Cerebellar nuclear complex (tissue), 1 donor: ENCODE results near the gene PPFIA1.
"Not testable (repeated sequence)": the region's sequence is repeated elsewhere in the genome, so short reads cannot be mapped to it uniquely, and the experiment has no call there.

Experiments
- DNase-seq, 2 experiments: peaks; one replicate each; lab custom pipeline; 2025; lab: John Stamatoyannopoulos, UW

Gene PPFIA1

DNA sequence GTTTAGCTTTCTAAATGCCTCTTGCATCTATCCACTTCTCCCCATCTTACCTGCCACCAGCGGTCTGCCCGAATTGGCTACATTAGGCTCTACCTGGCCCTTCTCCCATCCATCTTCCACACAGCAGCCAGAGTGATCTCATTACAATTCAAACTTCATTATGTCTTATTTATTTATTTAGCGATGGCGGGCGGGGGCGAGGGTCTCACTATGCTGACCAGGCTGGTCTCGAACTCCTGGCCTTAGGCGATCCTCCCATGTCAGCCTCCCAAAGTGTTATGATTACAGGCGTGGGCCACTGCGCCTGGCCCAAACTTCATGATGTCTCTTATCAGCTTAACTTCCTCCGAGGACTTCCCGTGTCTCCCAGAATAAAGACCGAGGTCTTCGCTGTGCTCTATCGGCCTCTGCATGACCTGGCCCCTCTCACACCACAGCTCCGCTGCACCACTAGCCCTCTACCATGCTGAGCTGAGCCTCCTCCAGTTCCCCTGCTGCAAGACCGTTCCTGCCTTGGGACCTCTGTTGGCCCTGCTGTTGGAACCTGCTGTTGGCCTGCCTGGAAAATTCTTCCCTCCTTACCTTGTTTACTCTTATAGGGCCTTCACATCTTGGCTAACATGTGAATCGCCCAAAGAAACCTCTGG lies 127.0 kb downstream of the PPFIA1 start:
- no peak for DNase-seq

DNA sequence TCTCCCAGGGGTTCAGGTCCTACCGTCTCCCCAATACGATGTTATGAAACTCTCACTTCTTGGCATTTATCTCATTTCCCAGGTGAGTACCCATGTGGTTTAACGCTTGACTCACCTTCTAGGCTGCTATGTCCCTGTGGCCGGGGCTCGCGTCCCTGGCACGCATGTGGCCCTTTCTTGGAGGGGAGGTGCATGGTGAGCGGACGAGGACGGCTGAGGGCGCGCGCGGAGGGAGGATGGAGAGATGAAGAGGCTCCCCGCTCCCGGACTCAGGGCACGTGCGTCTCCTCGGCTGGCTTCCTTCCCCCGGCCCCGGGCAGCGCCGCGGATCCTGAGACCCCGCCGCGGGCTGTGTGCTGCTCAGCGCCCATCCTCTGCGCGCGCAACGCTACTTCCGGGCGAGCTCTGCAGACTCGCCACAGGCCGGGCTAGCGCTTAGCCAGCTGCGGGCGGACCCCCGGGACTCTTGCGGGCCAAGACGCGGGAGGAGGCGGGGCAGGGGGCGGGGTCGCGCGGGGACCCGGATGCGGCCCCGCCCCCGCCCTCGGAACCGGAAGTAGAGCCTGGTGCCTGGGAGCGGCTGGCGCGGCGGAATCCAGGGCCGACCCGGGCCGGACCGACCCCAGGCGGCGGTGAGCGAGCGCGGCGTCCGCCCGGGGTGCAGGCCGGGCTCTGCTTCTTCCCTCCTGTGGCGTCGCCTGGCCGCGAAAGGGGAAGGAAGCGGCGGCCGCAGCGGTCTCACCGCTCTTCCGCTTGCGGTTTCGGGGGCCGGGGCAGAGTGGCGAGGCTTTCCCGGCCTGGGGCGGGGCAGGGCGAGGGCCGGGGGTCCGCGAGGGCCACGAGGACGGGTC lies 127.7 kb downstream of the PPFIA1 start, which contains the start of gene CTTN:
TSS of gene CTTN (plus strand) at position 547 of the 851 bp plus-strand sequence. CDS start 8,769 bp downstream, outside the sequence.
- peak in 1 of 2 experiments; percentile 48 for DNase-seq

DNA sequence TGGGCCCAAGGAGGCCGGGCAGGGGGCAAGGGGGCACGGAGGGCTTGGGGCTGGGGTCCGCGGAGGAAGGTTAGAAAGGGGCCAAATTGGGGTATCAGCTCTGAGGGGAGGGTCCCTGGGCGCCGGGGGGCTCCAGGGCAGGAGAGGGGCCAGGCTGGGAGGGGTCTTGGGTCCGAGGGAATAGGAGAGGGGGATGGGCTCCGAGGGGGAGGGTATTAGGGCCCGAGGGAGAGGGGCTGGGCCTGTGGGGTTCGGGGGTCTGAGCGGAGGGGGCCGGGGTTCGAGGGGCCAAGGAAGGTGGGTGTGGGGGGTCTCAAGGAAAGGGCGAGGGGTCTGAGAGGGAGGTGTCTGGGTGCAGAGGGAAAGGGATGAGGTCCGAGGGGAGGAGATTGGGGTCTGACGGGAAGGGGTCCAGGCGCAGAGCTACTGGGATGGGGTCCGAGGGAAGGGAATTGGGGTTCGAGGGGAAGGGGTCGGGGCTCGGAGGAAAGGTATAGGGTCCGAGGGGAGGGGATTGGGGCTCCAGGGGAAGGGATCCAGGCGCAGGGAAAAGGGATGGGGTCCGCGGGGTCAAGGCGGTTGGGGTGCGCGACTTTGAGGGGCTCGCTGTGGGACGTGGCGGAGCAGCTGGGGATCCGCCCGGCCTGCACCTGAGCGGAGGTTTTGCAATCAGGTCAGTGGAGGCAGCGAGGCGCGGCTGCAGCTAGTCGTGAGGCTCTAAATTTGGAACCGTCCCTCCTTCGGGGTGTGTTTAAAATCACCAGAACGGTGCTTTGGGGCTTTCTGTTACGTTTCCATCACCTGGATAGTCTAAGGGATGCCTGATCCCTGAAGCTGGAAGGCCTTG lies 128.6 kb downstream of the PPFIA1 start:
- no peak for DNase-seq

DNA sequence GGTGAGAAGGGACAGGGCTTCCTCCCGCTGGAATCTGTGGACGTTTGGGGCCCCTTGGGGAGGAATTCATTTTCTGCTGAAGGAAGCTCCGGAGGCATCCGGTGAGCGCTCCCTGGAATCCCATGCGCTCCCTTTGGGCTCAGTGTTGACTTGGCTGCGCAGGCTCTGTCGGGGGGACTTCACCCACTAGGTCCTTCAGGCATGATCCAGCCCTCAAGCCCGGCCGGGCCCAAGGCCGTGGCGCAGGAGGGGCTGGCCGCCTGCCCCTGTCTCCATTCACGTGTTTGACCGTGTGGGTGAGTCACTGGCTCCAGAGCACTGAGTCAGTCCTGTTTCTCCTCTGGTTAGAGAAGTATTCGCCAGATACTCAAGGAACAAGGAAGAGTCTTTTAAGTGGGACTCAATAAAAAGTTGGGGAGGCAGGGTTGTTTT lies 129.2 kb downstream of the PPFIA1 start:
- no peak for DNase-seq

GRCh38 chr11:70400643-70401042 lies 130.2 kb downstream of the PPFIA1 start:
- no peak for DNase-seq

- no peak for DNase-seq
These were observed 131.5 kb downstream of the PPFIA1 start for GRCh38 chr11:70402016-70402415.

GRCh38 chr11:70402685-70403084 lies 132.2 kb downstream of the PPFIA1 start:
- no peak for DNase-seq

GRCh38 chr11:70404244-70404643 lies 133.8 kb downstream of the PPFIA1 start:
- no peak for DNase-seq

DNA sequence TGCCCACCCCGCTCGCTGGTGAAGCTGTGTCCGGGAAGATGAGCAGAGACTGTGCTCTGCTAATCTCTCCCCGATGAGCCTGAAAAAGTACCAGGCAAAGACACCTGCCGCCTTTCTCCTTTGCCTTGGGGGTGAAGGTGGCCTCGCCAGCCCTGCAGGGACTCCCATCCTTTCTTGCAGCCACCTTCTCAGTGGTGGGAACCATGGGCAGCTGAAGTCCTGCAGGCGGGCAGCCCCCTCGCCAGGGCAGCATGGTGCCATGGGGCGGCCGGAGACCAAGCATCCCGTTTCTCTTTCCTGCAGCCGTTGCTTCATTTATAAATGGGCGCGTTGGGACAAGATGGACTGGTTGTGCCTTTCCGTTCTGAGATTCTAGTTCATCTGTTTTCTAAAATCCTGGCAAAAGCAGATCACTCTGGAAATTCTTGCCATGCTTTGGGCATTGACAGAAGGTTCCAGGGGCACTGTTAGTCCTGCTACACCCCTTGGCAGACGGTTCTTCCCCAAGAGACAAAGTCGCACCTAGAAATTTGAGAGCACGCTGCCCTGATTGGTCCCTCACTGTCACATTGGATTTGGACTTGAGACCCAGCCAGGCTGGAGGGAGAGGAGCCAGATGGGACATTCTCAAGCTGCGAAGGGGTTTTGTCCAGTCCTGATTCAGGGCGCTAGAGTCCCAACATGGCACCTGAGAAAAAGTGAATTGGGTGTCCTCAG lies 135.3 kb downstream of the PPFIA1 start:
- peak; percentile 42 to 74 for DNase-seq

DNA sequence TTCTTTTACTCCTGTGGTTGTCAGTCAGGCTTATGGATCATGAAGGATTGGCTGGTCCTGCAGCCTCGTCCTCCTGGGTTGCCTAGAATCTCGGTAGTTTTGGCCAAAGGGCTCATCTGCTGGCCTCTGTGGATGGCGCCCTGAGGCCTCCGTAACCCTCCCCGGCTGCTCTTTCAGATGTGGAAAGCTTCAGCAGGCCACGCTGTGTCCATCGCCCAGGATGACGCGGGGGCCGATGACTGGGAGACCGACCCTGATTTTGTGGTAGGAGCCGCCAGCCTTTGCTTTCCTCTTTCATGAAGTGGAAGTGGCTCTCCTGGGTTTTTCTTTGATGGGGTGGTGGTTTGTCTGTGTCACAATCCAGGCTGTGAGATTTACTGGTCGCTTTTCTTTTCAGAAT lies 136.6 kb downstream of the PPFIA1 start:
- DNase-seq: no peak

- no peak for DNase-seq
These were observed 137.3 kb downstream of the PPFIA1 start for GRCh38 chr11:70407814-70408213.

- not testable (repeated sequence) for DNase-seq
These were observed 137.8 kb downstream of the PPFIA1 start for GRCh38 chr11:70408326-70408725.

- DNase-seq: no peak
These were observed 138.9 kb downstream of the PPFIA1 start for GRCh38 chr11:70409437-70409836.

GRCh38 chr11:70409871-70410270 lies 139.4 kb downstream of the PPFIA1 start:
- no peak for DNase-seq

DNA sequence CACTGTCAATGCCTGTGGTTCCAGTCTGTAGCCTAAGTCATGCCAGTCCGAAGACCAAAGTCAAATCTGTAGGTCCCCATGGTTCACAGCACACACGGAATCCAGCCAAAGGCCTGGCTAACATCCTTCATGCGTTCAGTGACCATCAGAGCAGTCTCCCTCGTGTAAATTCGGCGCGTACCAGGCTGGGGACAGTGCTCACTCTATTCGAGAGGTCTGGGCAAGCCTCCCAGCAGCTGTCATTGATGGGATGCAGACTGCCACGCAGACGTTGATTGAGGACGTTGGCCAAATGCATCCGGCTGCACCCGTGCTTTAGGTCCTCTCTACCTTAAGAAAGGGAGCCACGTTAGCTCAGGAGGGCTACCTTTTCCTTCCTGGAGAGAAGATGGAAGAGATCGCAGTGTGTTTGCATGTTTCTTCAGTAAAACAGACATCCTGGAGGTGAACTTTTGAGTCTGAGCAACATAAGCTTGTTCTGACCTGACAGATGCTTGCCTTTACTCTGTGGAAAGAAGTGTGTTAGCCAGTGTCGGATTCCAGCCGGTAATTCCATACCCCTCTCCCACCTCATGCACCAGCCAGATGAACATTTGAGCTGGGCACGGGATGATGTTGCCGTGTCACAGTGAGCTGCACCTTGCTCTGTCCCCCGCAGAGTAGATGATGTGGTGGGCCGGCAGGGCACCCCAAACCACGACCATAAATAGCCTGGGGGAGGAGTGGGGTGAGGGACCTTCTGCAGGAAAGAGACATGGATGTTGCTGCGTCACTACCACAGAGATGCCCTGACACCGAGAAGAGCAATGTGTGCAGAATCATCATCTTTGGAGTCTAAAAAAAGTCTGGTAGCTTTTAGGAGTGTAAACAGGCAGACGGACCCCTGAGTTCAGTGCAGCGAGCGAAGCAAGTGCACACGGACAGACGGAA lies 140.1 kb downstream of the PPFIA1 start:
- no peak for DNase-seq

GRCh38 chr11:70411713-70412452 lies 141.4 kb downstream of the PPFIA1 start:
- no peak for DNase-seq

GRCh38 chr11:70413151-70413550 lies 142.7 kb downstream of the PPFIA1 start:
- DNase-seq: no peak

DNA sequence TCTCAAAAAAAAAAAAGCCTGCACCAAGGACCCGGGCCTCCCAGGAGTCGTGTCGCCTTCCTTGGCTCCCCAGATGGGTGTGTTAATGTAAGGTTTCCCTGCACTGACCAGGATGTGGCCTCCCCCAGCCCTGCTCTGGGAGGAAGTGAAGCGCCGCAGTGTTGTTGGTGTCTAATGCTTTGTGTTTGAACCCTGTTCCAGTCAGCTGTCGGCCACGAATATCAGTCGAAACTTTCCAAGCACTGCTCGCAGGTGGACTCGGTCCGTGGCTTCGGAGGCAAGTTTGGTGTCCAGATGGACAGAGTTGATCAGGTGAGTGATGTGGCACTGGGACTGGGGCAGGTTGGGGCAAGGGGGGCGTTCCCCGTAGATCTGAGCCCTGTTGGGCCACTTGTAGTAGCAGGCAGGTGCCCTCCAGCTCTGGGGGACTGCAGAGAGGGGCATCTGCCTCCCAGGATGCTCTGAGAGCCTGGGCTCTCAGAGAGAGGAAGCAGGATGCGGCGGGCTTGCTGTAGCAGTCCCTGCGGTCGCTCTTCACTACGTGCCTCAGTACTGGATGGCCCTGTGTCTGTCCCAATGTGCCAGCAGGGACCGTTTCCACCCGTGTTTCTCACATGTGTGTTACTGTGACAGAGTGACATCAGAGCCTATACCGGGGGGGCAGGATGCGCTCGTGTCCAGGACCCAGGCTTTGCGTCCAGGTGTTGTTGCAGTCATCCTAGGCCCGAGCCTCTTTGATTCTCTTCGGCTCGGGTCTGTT lies 144.0 kb downstream of the PPFIA1 start:
- no peak for DNase-seq

DNA sequence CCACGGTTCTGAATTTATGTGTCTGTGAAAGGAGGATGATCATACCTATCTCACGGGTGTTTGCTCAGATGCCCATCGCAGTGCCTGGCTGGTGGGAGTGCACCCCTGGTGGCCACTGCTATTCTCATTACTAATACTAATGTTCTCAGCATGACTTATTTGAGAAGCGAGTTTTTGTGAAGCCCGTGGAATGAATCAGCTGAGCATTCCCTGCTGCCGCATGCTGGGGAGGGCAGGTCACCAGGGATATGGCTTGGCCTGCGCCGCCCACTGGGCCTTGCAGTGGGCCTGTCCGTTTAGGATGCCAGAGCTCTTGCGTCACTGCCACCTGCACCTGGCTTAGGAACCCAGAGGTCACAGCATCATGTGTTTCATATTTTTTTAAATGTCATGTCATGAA lies 144.7 kb downstream of the PPFIA1 start:
- no peak for DNase-seq
